ENCODE measurements around the gene TAF3. TPM values are rescaled to one million over a fixed set of nuclear protein-coding genes. Genes with fewer than 3 reads are reported as not detected.

TAF3 gene
- total and polyA plus RNA-seq, 8 donors, result 7.0 to 10.4 (median 9.2) TPM

- DNase-seq (no peak), ATAC-seq (no peak)
- TF ChIP-seq, protein P1, sequence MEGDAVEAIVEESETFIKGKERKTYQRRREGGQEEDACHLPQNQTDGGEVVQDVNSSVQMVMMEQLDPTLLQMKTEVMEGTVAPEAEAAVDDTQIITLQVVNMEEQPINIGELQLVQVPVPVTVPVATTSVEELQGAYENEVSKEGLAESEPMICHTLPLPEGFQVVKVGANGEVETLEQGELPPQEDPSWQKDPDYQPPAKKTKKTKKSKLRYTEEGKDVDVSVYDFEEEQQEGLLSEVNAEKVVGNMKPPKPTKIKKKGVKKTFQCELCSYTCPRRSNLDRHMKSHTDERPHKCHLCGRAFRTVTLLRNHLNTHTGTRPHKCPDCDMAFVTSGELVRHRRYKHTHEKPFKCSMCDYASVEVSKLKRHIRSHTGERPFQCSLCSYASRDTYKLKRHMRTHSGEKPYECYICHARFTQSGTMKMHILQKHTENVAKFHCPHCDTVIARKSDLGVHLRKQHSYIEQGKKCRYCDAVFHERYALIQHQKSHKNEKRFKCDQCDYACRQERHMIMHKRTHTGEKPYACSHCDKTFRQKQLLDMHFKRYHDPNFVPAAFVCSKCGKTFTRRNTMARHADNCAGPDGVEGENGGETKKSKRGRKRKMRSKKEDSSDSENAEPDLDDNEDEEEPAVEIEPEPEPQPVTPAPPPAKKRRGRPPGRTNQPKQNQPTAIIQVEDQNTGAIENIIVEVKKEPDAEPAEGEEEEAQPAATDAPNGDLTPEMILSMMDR (IDR thresholded peaks at IDR 0.05), result no peak
- H3K4me1 ChIP-seq, result peaks cover 6 to 13% of the 10 kb centered on the region in 2 donors
- intact Hi-C loops (cut with DNase I), result no loop called here
- no peaks in the 10 kb centered on the region for H3K9me3 ChIP-seq
- H3K27ac ChIP-seq, result no peak overlapping the region
- H3K4me3 ChIP-seq, result no peak overlapping the region
- peaks cover 96 to 100% of the 10 kb centered on the region in 2 donors for H3K27me3 ChIP-seq
- H3K36me3 ChIP-seq, result no peaks in the 10 kb centered on the region
Observed at GRCh38 chr10:8037199-8037801, 219.0 kb downstream of the TAF3 start.

GRCh38 chr10:8037941-8038894 is 219.9 kb downstream of the TAF3 start:
- Histone ChIP-seq H3K27ac (no peak overlapping the region), H3K27me3 (peaks cover 98 to 100% of the 10 kb centered on the region in 2 donors), H3K4me1 (peaks cover 6 to 18% of the 10 kb centered on the region in 2 donors), H3K9me3 (no peaks in the 10 kb centered on the region), H3K4me3 (no peak overlapping the region), H3K36me3 (no peaks in the 10 kb centered on the region)
- no peak for ATAC-seq
- no peak for DNase-seq
- intact Hi-C loops (cut with DNase I), result no loop called here
- TF ChIP-seq, protein P1 (IDR thresholded peaks at IDR 0.05), result no peak

- Histone ChIP-seq H3K27me3 (peaks cover 98 to 100% of the 10 kb centered on the region in 2 donors), H3K4me1 (peaks cover under 1 to 25% of the 10 kb centered on the region in 2 donors), H3K36me3 (no peaks in the 10 kb centered on the region), H3K27ac (no peak overlapping the region), H3K9me3 (no peaks in the 10 kb centered on the region), H3K4me3 (no peak overlapping the region)
- ATAC-seq (no peak), DNase-seq (no peak)
- intact Hi-C loops (cut with DNase I), result no loop called here
- TF ChIP-seq, protein P1 (IDR thresholded peaks at IDR 0.05), result no peak
Observed at GRCh38 chr10:8039321-8039881, 221.1 kb downstream of the TAF3 start.

DNA sequence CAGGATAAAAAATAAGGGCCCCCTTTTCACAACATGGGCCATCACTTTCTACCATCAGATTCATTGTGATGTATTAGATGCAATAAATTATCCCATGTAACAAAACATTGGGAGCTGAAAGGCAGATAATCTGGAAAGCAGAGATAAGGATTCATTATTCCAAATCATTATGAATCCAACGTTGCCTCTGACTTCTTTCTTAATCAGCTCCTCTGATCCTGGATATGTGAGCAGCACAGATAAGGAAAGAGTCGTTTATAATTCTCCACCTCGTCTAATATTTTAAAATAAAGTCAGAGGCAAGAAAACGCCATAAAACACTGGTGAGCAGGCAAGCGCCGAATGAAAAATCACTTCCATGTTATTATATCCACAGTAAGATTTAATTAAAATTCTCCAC is 222.3 kb downstream of the TAF3 start:
- H3K27me3 ChIP-seq, result peaks cover 98 to 100% of the 10 kb centered on the region in 2 donors
- no peak overlapping the region for H3K27ac ChIP-seq
- no peak for DNase-seq
- H3K36me3 ChIP-seq, result no peaks in the 10 kb centered on the region
- no peaks in the 10 kb centered on the region for H3K9me3 ChIP-seq
- H3K4me1 ChIP-seq, result peaks cover 3 to 25% of the 10 kb centered on the region in 2 donors
- no peak overlapping the region for H3K4me3 ChIP-seq
- intact Hi-C loops (cut with DNase I), result no loop called here
- TF ChIP-seq, protein P1 (IDR thresholded peaks at IDR 0.05), result no peak
- no peak for ATAC-seq

Measured in left lung (tissue), 10 donors.